Neural progenitor cell (in vitro differentiated cells): Measurements from ENCODE around the gene UHRF1. TPM values are rescaled to one million over a fixed set of nuclear protein-coding genes. Genes with fewer than 3 reads are reported as not detected.

Experiments
- DNase-seq: peaks from one replicate; pipeline ENCODE4 v3.0.0-alpha.2; 2016; ENCODE audit warnings: low spot score
- H2AFZ ChIP-seq: fragments of 200-600 bp; sonication (generic); replicated peaks from 2 replicates; pipeline ENCODE4 v1.6.1; 2016; ENCODE audit warnings: antibody characterized with exemption
- H3F3A ChIP-seq: fragments of 200-600 bp; sonication (generic); 2 replicates; pipeline ENCODE4 v1.6.1; 2016; ENCODE audit warnings: antibody characterized with exemption, low read depth
- H3K27ac ChIP-seq: fragments of 200-600 bp; sonication (generic); 2 replicates; pipeline ENCODE4 v1.5.1; 2016; ENCODE audit warnings: mild to moderate bottlenecking
- H3K27me3 ChIP-seq: fragments of 200-600 bp; sonication (generic); 2 replicates; pipeline ENCODE4 v1.6.1; 2016; ENCODE audit warnings: mild to moderate bottlenecking, moderate library complexity
- H3K36me3 ChIP-seq: fragments of 200-600 bp; sonication (generic); 2 replicates; pipeline ENCODE4 v1.5.1; 2016
- H3K4me1 ChIP-seq: fragments of 200-600 bp; sonication (generic); 2 replicates; pipeline ENCODE4 v1.6.1; 2016; ENCODE audit warnings: mixed run types
- H3K4me2 ChIP-seq: fragments of 200-600 bp; sonication (generic); 2 replicates; pipeline ENCODE4 v1.6.1; 2016
- H3K4me3 ChIP-seq: fragments of 200-600 bp; sonication (generic); 2 replicates; pipeline ENCODE4 v1.5.1; 2016
- H3K79me2 ChIP-seq: fragments of 200-600 bp; sonication (generic); 2 replicates; pipeline ENCODE4 v1.6.1; 2016; ENCODE audit warnings: low read depth
- H3K9ac ChIP-seq: fragments of 200-600 bp; sonication (generic); 2 replicates; pipeline ENCODE4 v1.6.1; 2016
- H3K9me3 ChIP-seq: fragments of 200-600 bp; sonication (generic); 2 replicates; pipeline ENCODE4 v1.5.1; 2016; ENCODE audit warnings: low read depth
- H4K20me1 ChIP-seq: fragments of 200-600 bp; sonication (generic); 2 replicates; pipeline ENCODE4 v1.6.1; 2016; ENCODE audit warnings: low read depth
- H3K27ac Mint-ChIP-seq: 3 replicates; pipeline ENCODE4 v1.8.0; 2021; ENCODE audit warnings: mixed read lengths
- H3K27me3 Mint-ChIP-seq: 2 replicates; pipeline ENCODE4 v1.8.0; 2022; ENCODE audit warnings: low read depth, mild to moderate bottlenecking, inconsistent platforms, moderate library complexity, mixed read lengths; ENCODE audit not compliant: insufficient read depth
- H3K36me3 Mint-ChIP-seq: 3 replicates; pipeline ENCODE4 v1.8.0; 2021; ENCODE audit warnings: mixed read lengths
- H3K4me1 Mint-ChIP-seq: 3 replicates; pipeline ENCODE4 v1.8.0; 2021; ENCODE audit warnings: mixed read lengths
- H3K4me3 Mint-ChIP-seq: 3 replicates; pipeline ENCODE4 v1.8.0; 2021; ENCODE audit warnings: mild to moderate bottlenecking, moderate library complexity, mixed read lengths
- H3K9me3 Mint-ChIP-seq: 3 replicates; pipeline ENCODE4 v1.8.0; 2020; ENCODE audit warnings: mixed read lengths
- EZH2 ChIP-seq: fragments of 200-600 bp; sonication (generic); IDR thresholded peaks from 2 replicates; pipeline ENCODE4 v1.6.1; 2017; ENCODE audit warnings: antibody characterized with exemption, mild to moderate bottlenecking, moderate library complexity
- EZH2phosphoT487 ChIP-seq: fragments of 200-600 bp; sonication (generic); IDR thresholded peaks from 2 replicates; pipeline ENCODE4 v1.6.1; 2017; ENCODE audit warnings: antibody characterized with exemption
- total RNA-seq: library from RNA; depleted of rRNA; stranded (reverse); fragments of >200 nt; gene quantifications from 2 replicates; pipeline ENCODE4 v1.2.3, GENCODE V29; 2015; ENCODE audit warnings: low replicate concordance
- TF ChIP-seq, protein P1 (sequence below): fragments of 200-600 bp; sonication (generic); IDR thresholded peaks from 2 replicates; pipeline ENCODE4 v1.5.1; 2017; ENCODE audit warnings: antibody characterized with exemption, mild to moderate bottlenecking

UHRF1 gene
- total RNA-seq, 1 donor from 2014 or later, result 34.1 TPM

DNA sequence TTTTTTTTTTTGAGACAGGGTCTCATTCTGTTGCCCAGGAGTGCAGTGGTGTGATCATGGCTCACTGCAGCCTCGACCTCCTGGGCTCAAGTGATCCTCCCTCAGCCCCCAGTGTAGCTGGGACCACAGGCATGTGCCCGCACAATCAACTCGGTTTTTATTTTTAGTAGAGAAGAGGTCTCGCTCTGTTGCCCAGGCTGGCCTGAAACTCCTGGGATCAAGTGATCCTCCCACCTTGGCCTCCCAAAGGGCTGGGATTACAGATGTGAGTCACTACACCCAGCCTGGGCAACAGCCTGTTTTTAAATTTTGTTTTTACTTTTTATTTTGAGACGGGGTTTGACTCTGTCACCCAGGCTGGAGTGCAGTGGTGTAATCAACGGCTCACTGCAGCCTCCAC is 57.3 kb downstream of the UHRF1 start:
- Mint-ChIP-seq H3K4me3 (peak overlapping the region; percentile 44), H3K27ac (peak overlapping the region; percentile 44), H3K9me3 (no peaks in the 10 kb centered on the region), H3K27me3 (peaks cover 5% of the 10 kb centered on the region), H3K4me1 (peaks cover 39% of the 10 kb centered on the region), H3K36me3 (peaks cover 12% of the 10 kb centered on the region)
- Histone ChIP-seq H3K4me2 (no peak overlapping the region), H3K4me3 (no peak overlapping the region), H4K20me1 (peaks cover 21% of the 10 kb centered on the region), H3K27ac (no peak overlapping the region), H3K9ac (no peak overlapping the region), H3K9me3 (no peaks in the 10 kb centered on the region), H3F3A (peaks cover 67% of the 10 kb centered on the region), H3K27me3 (no peaks in the 10 kb centered on the region), H3K4me1 (peaks cover 8% of the 10 kb centered on the region), H3K36me3 (peaks cover 14% of the 10 kb centered on the region), H2AFZ (no peak overlapping the region), H3K79me2 (peaks cover 22% of the 10 kb centered on the region)
- TF ChIP-seq EZH2phosphoT487 (no peak), EZH2 (no peak)
- TF ChIP-seq, protein P1, sequence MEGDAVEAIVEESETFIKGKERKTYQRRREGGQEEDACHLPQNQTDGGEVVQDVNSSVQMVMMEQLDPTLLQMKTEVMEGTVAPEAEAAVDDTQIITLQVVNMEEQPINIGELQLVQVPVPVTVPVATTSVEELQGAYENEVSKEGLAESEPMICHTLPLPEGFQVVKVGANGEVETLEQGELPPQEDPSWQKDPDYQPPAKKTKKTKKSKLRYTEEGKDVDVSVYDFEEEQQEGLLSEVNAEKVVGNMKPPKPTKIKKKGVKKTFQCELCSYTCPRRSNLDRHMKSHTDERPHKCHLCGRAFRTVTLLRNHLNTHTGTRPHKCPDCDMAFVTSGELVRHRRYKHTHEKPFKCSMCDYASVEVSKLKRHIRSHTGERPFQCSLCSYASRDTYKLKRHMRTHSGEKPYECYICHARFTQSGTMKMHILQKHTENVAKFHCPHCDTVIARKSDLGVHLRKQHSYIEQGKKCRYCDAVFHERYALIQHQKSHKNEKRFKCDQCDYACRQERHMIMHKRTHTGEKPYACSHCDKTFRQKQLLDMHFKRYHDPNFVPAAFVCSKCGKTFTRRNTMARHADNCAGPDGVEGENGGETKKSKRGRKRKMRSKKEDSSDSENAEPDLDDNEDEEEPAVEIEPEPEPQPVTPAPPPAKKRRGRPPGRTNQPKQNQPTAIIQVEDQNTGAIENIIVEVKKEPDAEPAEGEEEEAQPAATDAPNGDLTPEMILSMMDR, result no peak
- DNase-seq, result no peak

DNA sequence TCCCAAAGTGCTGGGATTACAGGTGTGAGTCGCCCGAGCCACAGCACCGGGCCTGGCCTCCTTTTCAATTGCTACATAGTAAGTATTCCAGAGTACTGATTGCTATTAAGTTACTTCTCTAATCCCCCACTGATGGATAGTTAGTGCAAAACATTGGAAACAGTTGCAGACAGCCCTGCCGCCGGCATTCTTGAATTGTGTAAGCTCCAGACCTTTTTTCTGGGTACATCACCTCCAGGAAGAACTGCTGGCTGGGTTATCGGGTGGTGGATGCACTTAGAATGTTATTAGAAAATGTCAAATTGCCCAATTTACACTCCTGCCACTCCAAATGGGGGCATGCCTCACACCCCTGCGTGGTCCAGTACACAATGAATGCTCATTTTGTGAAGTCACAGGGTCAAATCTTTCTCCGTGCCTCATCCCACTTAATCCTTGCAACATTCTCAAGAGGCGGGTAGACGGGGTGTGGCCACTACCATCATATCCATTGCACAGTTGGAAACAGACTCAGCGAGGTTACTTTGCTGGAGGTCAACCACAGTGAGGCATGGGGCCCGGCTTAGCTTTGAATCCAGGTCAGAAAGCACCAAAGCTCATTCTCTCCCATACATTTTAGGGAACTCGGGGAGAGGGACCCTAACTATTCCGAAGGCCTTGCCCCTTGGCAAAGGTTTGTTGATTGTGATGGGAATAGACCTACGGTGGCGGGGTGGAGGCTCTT is 58.6 kb downstream of the UHRF1 start:
- peak overlapping the region; percentile 83 for H3K27ac Mint-ChIP-seq
- H3K4me3 Mint-ChIP-seq, result peak overlapping the region; percentile 82
- no peaks in the 10 kb centered on the region for H3K9me3 Mint-ChIP-seq
- H3K36me3 Mint-ChIP-seq, result peaks cover 7% of the 10 kb centered on the region
- H3F3A ChIP-seq, result peaks cover 56% of the 10 kb centered on the region
- H3K36me3 ChIP-seq, result peaks cover 1% of the 10 kb centered on the region
- H3K4me2 ChIP-seq, result peak overlapping the region; percentile 50
- peaks cover 47% of the 10 kb centered on the region for H3K4me1 Mint-ChIP-seq
- H3K4me1 ChIP-seq, result peaks cover 10% of the 10 kb centered on the region
- peak overlapping the region; percentile 34 for H3K4me3 ChIP-seq
- H3K79me2 ChIP-seq, result peaks cover 36% of the 10 kb centered on the region
- no peak overlapping the region for H3K27ac ChIP-seq
- H3K9me3 ChIP-seq, result no peaks in the 10 kb centered on the region
- peaks cover 35% of the 10 kb centered on the region for H4K20me1 ChIP-seq
- peaks cover 5% of the 10 kb centered on the region for H3K27me3 Mint-ChIP-seq
- no peak overlapping the region for H3K9ac ChIP-seq
- peak; percentile 27 for DNase-seq
- TF ChIP-seq EZH2phosphoT487, result no peak
- H2AFZ ChIP-seq, result peak overlapping the region; percentile 43
- H3K27me3 ChIP-seq, result no peaks in the 10 kb centered on the region

DNA sequence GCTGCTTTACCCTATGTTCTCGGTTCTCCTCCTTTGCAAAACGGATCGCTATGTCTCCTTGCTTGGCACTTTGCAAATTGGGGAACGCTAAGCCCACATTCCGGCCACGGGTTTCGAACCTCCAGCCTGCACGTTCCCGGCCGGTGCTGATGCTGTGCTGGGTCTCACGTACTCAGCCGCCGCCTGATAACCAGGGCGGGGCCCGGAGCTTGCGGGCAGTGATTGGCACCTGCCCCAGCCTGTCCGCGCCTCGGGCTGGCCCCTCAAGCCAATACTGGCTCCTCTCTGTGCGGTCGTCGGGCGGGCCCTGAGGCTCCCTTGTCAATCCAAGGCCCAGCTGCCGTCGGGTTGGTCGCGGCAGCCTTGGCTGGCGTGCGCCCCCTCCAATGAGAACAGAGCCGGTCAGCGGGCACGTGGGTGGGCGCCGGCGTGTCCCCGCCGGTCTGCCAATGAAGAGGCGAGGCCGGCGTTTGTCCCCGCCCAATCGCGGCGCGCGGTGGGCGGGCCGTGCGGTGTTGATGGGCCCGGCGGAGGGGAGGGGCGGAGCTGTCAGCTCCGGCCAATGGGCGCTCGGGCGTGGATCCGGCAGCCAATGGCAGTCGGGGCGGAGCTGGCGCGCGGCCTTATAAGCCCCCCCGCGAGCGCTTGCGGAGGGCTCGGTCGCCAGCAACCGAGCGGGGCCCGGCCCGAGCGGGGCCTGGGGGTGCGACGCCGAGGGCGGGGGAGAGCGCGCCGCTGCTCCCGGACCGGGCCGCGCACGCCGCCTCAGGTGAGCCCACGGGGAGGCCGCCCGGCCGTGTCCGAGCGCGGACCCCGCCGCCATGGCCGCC is 59.4 kb downstream of the UHRF1 start, which contains the start of gene KDM4B:
KDM4B (plus strand) TSS at position 652 of the 830 bp plus-strand sequence. CDS start 63,778 bp downstream, outside the sequence.
- H3K36me3 Mint-ChIP-seq, result peaks cover 4% of the 10 kb centered on the region
- Histone ChIP-seq H3F3A (peaks cover 51% of the 10 kb centered on the region), H3K27ac (no peak within 1 kb of the TSS), H3K27me3 (no peaks in the 10 kb centered on the region), H3K9me3 (no peaks in the 10 kb centered on the region), H3K36me3 (no peaks in the 10 kb centered on the region), H3K4me3 (peak within 1 kb of the TSS; percentile 71), H3K79me2 (peaks cover 43% of the 10 kb centered on the region), H2AFZ (peak within 1 kb of the TSS; percentile 43), H3K9ac (peak within 1 kb of the TSS; percentile 49), H3K4me2 (peak within 1 kb of the TSS; percentile 91), H3K4me1 (peaks cover 10% of the 10 kb centered on the region), H4K20me1 (peaks cover 42% of the 10 kb centered on the region)
- H3K4me3 Mint-ChIP-seq, result peak within 1 kb of the TSS; percentile 99
- peaks cover 5% of the 10 kb centered on the region for H3K27me3 Mint-ChIP-seq
- H3K27ac Mint-ChIP-seq, result peak within 1 kb of the TSS; percentile 83
- no peaks in the 10 kb centered on the region for H3K9me3 Mint-ChIP-seq
- TF ChIP-seq, protein P1, result no peak
- TF ChIP-seq EZH2 (no peak), EZH2phosphoT487 (no peak)
- peak; percentile 99 for DNase-seq
- H3K4me1 Mint-ChIP-seq, result peaks cover 52% of the 10 kb centered on the region
